ENCODE measurements around the gene NOP9. TPM values are rescaled to one million over a fixed set of nuclear protein-coding genes. Genes with fewer than 3 reads are reported as not detected.

Gene NOP9
- total and polyA plus RNA-seq, 9 of the 15 experiments (the other 6 are each of a cell fraction or from before 2014, with no cell fraction given) = 1.0 to 27.9 (median 15.1) TPM

DNA sequence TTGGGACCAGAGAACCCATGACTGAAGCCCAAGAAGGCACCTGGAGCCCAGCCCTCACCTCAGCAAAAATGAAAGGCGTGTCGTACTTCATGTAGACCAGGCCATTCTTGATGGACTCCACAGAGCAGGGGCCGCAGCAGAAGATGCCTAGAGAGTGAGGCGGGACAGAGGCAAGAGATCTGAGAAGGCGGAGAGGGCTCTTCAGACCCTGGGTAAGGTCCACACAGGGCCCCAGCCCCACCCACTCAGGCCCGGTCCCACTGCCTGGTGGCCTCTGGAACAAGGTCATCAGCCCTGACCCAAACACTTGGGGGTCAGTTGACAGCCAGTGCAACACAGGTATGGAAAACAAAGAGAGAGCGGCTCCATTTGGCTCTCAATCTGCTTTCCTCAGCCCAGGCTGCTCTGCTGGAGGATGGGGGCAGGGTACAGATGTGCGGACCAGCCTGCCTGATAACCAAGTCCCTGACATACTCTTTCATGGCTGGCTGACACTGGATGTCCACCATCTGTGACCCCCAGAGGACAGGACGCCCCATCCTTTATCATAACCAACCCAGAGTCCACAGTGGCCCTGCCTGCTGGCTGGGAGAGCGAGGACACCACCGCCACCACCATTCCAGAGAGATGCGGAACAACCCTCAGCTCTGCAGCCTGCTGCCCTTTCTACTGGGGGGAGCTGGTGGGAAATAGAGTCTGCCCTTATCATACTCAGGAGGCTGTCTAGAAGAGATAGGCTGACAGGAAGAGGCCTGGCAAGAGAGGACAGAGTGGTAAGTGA, 43.5 kb upstream of the NOP9 start (continued):
- TF ChIP-seq HOMEZ (CRISPR knock-in tag; IDR thresholded peaks at IDR 0.05) (no peak), RBM39 (optimal IDR thresholded peaks at IDR 0.05; ENCODE audit: low read depth, low read length) (no peak), SMARCE1 (IDR thresholded peaks at IDR 0.05) (peak; percentile 53; the same call in 1 of the 2 replicates), TAF1 (IDR thresholded peaks at IDR 0.05; ENCODE audit: control insufficient read depth, extremely low read depth, insufficient read depth, low read length, severe bottlenecking) (peak; percentile 26), MYBL2 (IDR thresholded peaks at IDR 0.05; ENCODE audit: low read depth) (no peak), MYBL2 (CRISPR knock-in tag; IDR thresholded peaks at IDR 0.05; ENCODE audit: borderline replicate concordance) (no peak), NCOA1 (IDR thresholded peaks at IDR 0.05; ENCODE audit: low read depth) (peak; percentile 64; the same call in 1 of the 2 replicates), SIN3B (IDR thresholded peaks at IDR 0.05; ENCODE audit: low read depth) (no peak), CC2D1A (IDR thresholded peaks at IDR 0.05) (peak; percentile 86; the same call in 1 of the 2 replicates), NFE2L1 (tag; IDR thresholded peaks at IDR 0.05; ENCODE audit: borderline replicate concordance, low read depth) (no peak), HDAC2 (IDR thresholded peaks at IDR 0.05) (peak; percentile 37; the same call in 1 of the 2 replicates), ZNF589 (CRISPR knock-in tag; IDR thresholded peaks at IDR 0.05; ENCODE audit: low read depth) (0 out of 2 replicates have a peak, but pooled peaks have one; percentile 40), CSDE1 (IDR thresholded peaks at IDR 0.05) (no peak), MEIS2 (IDR thresholded peaks at IDR 0.05; ENCODE audit: partially characterized antibody) (peak; percentile 39), GATA2 (CRISPR knock-in tag; IDR thresholded peaks at IDR 0.05) (peak; percentile 87), MTA3 (IDR thresholded peaks at IDR 0.05; ENCODE audit: borderline replicate concordance) (0 out of 2 replicates have a peak, but pooled peaks have one; percentile 43), SMARCA4 (IDR thresholded peaks at IDR 0.05) (peak; percentile 74), ARID1B (IDR thresholded peaks at IDR 0.05) (peak; percentile 93), MECOM (CRISPR knock-in tag; IDR thresholded peaks at IDR 0.05) (peak; percentile 90)
- TF ChIP-seq, protein P1, sequence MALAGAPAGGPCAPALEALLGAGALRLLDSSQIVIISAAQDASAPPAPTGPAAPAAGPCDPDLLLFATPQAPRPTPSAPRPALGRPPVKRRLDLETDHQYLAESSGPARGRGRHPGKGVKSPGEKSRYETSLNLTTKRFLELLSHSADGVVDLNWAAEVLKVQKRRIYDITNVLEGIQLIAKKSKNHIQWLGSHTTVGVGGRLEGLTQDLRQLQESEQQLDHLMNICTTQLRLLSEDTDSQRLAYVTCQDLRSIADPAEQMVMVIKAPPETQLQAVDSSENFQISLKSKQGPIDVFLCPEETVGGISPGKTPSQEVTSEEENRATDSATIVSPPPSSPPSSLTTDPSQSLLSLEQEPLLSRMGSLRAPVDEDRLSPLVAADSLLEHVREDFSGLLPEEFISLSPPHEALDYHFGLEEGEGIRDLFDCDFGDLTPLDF (CRISPR knock-in tag; IDR thresholded peaks at IDR 0.05) = no peak
- TF ChIP-seq, protein P2, sequence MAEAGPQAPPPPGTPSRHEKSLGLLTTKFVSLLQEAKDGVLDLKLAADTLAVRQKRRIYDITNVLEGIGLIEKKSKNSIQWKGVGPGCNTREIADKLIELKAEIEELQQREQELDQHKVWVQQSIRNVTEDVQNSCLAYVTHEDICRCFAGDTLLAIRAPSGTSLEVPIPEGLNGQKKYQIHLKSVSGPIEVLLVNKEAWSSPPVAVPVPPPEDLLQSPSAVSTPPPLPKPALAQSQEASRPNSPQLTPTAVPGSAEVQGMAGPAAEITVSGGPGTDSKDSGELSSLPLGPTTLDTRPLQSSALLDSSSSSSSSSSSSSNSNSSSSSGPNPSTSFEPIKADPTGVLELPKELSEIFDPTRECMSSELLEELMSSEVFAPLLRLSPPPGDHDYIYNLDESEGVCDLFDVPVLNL (CRISPR knock-in tag; IDR thresholded peaks at IDR 0.05; ENCODE audit: low read depth) = no peak
- TF ChIP-seq, protein P3, sequence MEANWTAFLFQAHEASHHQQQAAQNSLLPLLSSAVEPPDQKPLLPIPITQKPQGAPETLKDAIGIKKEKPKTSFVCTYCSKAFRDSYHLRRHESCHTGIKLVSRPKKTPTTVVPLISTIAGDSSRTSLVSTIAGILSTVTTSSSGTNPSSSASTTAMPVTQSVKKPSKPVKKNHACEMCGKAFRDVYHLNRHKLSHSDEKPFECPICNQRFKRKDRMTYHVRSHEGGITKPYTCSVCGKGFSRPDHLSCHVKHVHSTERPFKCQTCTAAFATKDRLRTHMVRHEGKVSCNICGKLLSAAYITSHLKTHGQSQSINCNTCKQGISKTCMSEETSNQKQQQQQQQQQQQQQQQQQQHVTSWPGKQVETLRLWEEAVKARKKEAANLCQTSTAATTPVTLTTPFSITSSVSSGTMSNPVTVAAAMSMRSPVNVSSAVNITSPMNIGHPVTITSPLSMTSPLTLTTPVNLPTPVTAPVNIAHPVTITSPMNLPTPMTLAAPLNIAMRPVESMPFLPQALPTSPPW (CRISPR knock-in tag; IDR thresholded peaks at IDR 0.05) = peak; percentile 54
